Measurements from ENCODE around the gene OVAAL.

The OVAAL gene

DNA sequence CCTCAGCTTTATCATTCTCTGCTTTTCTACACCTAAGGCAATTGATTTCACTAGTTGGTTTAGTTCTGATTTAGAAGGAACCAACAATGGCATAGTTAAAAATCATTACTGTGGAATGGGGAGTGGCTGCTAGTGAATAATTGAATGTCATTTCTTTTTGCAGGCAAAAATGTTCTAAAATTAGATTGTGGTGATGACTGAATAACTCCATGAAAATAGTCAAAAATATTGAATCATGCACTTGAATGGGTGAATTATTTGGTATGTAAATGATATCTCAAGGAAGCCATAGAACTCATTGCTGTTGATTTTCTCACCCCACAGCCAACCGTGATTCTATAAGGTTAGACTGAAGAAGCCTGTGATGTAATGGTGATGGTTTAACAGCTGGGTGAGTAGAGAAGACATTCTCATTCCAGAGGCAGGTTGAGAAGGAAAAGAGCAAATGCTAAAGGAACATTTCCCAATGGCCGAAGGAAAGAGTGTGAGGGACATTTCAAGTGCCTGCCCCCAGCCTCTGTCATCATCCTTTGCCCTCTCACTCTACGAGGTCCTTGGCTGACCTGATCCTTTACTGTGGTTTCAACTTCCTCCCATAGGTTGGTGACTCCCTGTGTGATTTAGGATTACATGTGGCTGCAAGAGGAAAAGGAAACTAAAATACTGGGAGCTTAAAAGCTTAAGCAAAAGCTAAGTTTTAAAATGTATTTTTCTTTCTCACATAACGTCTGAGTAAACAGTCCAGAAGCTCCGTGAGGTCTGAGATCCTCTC, 12.5 kb downstream of the OVAAL start:
- no peak for DNase-seq

DNA sequence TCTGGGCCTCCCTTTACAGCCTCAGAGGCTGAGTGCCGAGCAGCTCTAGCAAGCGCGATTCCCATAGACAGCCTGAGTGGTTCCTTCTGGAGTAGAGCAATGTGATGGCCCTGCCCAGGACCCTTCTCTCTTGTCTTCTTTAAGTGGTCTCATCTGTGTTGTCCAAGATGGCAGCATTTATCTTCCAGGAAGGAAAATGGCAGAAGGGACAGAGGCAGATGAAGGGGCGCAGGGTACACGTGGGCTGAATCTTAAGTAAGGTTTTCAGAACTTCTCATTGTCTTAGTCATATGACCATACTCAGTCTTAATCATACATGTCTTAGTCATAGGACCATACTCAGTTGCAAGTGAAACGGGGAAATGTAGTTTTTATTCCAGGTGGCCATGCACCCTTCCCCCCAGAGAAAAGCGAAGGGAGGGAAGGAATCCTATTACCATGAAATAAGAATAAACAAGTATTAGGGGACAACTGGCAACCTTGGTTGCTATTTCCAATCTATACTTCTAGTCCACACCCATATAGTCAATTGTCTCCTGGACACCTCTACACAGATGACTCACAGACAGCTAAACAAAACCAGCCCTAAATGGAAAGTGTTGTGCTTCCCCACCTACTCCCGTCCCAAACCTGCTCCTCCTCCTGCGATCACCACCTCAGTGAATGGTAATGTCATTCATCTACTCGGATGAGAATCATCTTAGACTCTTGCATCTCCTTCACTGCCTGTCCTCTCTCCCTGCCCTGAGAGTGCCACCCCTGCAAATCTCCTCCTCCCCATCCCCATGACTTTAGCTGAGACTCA, 13.3 kb downstream of the OVAAL start:
- no peak for DNase-seq

DNA sequence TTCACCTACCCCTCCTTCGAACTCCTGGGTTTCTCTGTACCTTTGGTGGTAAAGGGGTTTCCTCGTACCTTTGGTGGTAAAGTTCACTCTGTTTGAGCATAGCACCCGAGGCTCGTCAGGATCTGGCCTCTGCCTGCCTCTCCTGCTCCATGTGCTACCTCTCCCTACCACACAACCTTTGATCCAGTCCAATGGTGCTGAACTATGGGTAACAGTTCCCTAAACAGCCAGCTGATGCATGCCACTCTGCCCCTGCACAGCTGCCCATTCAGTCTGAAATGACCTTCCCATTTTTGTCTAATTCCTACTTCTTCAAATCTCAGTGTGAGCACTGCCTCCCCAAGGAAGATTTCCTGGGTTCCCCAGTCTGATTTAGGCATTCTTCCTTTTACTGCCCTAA, 14.0 kb downstream of the OVAAL start:
- DNase-seq = no peak

- DNase-seq = no peak
Observed at GRCh38 chr1:180574031-180574713, 15.4 kb downstream of the OVAAL start.

DNA sequence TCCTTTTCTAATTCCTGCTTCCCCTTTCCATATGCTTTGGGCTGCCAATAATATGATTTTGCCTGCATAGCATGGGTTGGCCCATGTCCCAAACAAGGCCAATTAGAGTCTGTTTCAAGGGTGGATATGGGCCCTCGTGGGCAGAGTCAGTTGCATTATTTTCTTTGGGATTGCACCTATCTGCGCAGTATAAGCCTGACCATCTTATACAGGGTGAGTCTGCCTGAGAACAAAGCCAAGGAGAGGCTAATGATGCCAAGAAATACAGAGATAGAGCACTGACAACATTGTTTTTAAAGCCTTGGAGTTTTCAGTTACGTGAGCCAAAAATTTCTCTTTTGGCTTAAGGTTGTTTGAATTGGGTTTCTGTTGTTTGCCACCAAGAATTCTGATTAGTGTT, 18.6 kb downstream of the OVAAL start:
- no peak for DNase-seq

GRCh38 chr1:180579961-180580611, 21.3 kb downstream of the OVAAL start:
- no peak for DNase-seq

- DNase-seq = no peak
Observed at GRCh38 chr1:180581635-180582039, 22.9 kb downstream of the OVAAL start.

- DNase-seq = no peak
Observed at GRCh38 chr1:180584869-180585268, 26.1 kb downstream of the OVAAL start.

GRCh38 chr1:180585994-180586359, 27.2 kb downstream of the OVAAL start:
- DNase-seq = no peak

DNA sequence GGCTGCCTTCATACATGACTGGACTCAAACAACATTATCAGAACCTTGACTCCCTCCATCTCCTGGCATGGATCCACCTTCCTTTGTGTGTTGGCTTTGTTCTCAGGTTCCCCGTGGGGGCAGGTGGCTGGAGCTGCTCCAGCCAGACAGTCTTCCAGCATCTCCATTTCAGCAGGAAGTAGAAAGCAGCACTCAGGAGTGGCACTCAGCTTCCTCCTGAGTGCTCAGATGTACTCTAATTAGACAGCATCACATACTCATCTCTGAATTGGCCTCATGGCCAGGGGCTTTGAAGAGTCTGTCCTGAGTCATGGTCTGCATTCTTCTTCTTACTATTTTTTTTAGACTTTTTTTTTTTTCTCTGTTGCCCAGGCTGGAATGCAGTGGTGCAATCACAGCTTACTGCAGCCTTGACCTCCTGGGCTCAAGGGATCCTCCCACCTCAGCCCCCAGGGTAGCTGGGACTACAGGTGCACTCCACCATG, 27.9 kb downstream of the OVAAL start:
- DNase-seq = peak; percentile 98

DNA sequence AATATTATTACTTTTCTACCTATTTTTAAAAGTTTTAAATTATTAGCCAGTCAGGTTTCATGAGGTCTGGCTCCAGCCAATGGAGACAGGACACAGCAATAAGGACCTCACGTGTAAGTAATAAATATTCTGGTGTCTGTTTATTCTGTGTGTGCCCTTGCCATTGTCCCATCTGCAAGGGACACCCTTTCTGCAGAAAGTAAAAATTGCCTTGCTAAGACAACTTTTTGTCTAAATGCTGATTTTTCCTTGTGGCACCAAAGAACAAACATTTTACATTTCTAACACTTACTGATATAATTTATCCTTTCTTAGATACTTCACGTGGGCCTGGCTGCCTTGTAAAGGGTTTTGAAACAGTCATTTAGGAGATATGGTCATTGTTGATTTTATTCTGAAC, 29.4 kb downstream of the OVAAL start:
- DNase-seq = no peak

- no peak for DNase-seq
Observed at GRCh38 chr1:180590889-180591288, 32.1 kb downstream of the OVAAL start.

DNA sequence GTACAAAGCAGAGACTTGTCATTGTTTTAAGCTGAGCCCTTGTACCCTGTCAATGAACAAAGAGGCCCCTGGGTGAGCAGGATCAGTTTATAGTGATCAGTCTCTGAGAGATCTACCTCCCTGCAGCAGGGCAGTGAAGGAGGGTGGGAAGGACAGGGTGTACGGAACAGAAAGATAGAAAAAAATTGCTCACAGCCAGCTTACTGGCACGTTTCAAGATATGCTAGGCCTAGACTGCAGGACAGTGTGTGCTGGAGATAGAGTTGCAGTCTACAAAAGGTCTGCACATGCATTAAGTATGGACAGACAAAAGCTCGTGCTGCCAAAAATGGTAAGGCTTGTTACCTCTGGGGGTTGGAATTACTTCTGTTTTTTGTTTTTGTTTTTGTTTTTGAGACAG, 34.6 kb downstream of the OVAAL start:
- DNase-seq = no peak

GRCh38 chr1:180594723-180595122, 36.0 kb downstream of the OVAAL start:
- peak; percentile 40 for DNase-seq

GRCh38 chr1:180595966-180596365, 37.2 kb downstream of the OVAAL start:
- DNase-seq = no peak

GRCh38 chr1:180597520-180597919, 38.8 kb downstream of the OVAAL start:
- no peak for DNase-seq

DNA sequence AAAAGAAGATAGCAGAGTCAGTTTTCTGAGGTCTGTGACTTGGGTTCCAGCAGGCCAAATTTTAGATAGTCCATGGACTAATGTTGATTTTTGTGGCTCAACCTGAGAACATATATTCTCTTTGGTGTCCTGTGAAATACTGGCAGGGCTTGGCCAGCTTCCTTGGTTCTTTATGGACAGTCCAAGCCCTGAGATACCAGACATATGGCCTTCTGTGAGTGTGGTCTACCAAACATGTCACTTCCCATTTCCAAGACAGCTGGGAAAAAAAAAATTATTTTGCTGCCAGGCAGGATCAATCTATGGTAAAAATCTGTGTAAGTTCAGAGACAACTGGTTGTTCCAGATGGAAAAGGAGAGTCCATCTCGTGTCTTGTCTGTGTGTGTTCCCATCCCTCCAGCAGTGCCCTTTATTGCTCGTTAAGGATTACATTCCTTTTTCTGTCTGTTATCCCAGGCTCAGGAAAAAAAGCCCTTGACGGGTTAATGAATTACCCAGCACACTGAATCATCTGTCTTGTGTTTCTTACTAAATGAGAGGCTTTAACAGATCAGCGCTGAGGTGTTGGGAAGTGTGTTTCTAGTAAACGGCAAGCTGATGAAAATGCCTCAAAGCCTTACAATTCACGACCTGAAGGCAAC, 39.7 kb downstream of the OVAAL start:
- DNase-seq = no peak

GRCh38 chr1:180600343-180600742, 41.6 kb downstream of the OVAAL start:
- DNase-seq = no peak

GRCh38 chr1:180601512-180601911, 42.7 kb downstream of the OVAAL start:
- DNase-seq = no peak

DNA sequence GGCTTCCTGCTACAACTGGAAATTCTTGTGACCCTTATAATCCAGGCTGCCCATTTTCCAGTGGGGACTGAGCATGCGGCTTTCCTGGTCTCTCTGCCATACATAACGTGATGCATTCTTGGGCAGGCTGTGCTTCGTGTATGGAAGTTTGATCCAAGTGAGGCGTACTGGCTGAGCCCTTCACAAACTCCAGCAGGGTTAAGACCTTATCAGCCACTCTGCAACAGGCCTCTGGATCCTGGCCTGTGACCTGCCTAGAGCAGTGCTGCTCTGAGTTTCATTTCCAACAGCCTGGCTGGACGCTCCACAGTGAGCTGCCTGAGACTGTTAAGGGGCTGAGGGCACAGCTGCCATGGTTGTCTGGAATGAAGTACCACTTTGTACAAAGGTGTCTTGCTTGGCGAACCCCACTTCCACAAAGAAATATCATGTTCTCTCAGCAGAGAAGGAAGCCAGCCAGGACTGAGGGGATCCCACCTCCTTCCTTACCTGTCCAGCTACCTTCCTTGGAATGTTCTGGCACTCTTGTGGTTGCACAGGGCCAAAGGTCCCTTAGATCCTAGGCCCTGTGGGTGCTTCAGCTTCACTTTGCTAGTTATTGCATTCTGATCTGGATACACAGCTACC, 44.6 kb downstream of the OVAAL start:
- DNase-seq = no peak

DNA sequence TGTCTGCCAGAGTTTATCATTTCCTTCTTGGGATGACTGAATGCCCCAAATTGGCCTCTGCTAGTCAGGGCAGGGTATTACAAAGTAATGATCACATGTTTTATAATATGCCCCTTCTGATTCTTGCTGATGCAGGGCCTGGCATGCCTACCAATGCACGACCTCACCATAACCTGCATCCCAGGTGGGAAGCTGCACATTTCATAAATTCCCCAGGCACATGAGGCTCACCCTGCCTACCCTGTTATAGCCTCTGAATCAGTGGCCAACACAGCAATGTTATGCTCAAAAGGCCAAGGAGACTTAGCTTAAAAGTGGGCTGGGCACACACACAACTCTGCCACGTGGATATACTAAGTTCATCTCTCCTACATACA, 45.1 kb downstream of the OVAAL start:
- DNase-seq = no peak

GRCh38 chr1:180606155-180606554, 47.4 kb downstream of the OVAAL start:
- no peak for DNase-seq

Measured in NCI-H2029 treated with DMSO at 0.1 percent for 48 hours (cell line).